ENCODE results near the gene SLC36A2. TPM values are rescaled to one million over a fixed set of nuclear protein-coding genes. Genes with fewer than 3 reads are reported as not detected.
"Not testable (repeated sequence)": the region's sequence is repeated elsewhere in the genome, so short reads cannot be mapped to it uniquely, and the experiment has no call there.

The SLC36A2 gene
- not detected for total RNA-seq
- total RNA-seq = 0 reads per million in 2 donors

GRCh38 chr5:151347369-151347768, at the start of gene SLC36A2:
Gene SLC36A2 (minus strand): TSS chr5:151347559. CDS start chr5:151347460, 99 bp downstream.
- no peaks in the 10 kb centered on the region for H3K9me3 ChIP-seq (ENCODE audit: control insufficient read depth, low read length, poor library complexity, severe bottlenecking)
- Mint-ChIP-seq H3K27ac (no peak within 1 kb of the TSS), H3K4me1 (no peaks in the 10 kb centered on the region), H3K27me3 (peaks cover 74% of the 10 kb centered on the region), H3K4me3 (no peak within 1 kb of the TSS), H3K36me3 (ENCODE audit: low read depth) (no peaks in the 10 kb centered on the region)
- DNase-seq (no peak), ATAC-seq (no peak)

- no peak overlapping the region for H3K27ac Mint-ChIP-seq
- H3K4me1 Mint-ChIP-seq = no peaks in the 10 kb centered on the region
- ATAC-seq = no peak
- peaks cover 4% of the 10 kb centered on the region for H3K36me3 Mint-ChIP-seq (ENCODE audit: low read depth)
- no peaks in the 10 kb centered on the region for H3K9me3 ChIP-seq (ENCODE audit: control insufficient read depth, low read length, poor library complexity, severe bottlenecking)
- H3K4me3 Mint-ChIP-seq = no peak overlapping the region
- DNase-seq = no peak
- peaks cover 41% of the 10 kb centered on the region for H3K27me3 Mint-ChIP-seq
Observed at GRCh38 chr5:151388960-151389359, 41.6 kb upstream of the SLC36A2 start.

GRCh38 chr5:151384106-151384505, 36.7 kb upstream of the SLC36A2 start:
- peaks cover 52% of the 10 kb centered on the region for H3K27me3 Mint-ChIP-seq
- ATAC-seq (no peak), DNase-seq (no peak)
- H3K27ac Mint-ChIP-seq = no peak overlapping the region
- no peaks in the 10 kb centered on the region for H3K9me3 ChIP-seq (ENCODE audit: control insufficient read depth, low read length, poor library complexity, severe bottlenecking)
- H3K4me3 Mint-ChIP-seq = no peak overlapping the region
- H3K36me3 Mint-ChIP-seq (ENCODE audit: low read depth) = peaks cover 4% of the 10 kb centered on the region
- no peaks in the 10 kb centered on the region for H3K4me1 Mint-ChIP-seq

DNA sequence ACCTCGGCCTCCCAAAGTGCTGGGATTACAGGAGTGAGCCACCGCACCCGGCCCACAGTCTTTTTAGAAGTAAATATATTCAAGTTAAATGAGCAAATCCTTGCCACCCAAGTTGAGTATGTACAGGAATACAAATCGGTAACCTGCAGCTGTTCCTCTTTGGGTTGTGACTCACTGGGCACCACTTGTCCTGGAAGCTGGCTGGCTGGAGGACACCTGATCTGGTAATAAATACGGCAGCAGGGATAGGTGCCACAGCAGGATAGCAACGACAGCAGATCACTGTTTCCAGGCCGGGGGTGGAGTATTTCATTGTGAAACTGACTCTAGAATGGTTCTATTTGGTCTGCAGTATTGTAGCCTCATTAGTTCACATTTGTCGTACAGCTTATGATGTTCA, 35.7 kb upstream of the SLC36A2 start:
- peaks cover 42% of the 10 kb centered on the region for H3K27me3 Mint-ChIP-seq
- no peaks in the 10 kb centered on the region for H3K9me3 ChIP-seq (ENCODE audit: control insufficient read depth, low read length, poor library complexity, severe bottlenecking)
- ATAC-seq (no peak), DNase-seq (no peak)
- H3K36me3 Mint-ChIP-seq (ENCODE audit: low read depth) = peaks cover 3% of the 10 kb centered on the region
- H3K4me3 Mint-ChIP-seq = no peak overlapping the region
- no peaks in the 10 kb centered on the region for H3K4me1 Mint-ChIP-seq
- H3K27ac Mint-ChIP-seq = no peak overlapping the region

DNA sequence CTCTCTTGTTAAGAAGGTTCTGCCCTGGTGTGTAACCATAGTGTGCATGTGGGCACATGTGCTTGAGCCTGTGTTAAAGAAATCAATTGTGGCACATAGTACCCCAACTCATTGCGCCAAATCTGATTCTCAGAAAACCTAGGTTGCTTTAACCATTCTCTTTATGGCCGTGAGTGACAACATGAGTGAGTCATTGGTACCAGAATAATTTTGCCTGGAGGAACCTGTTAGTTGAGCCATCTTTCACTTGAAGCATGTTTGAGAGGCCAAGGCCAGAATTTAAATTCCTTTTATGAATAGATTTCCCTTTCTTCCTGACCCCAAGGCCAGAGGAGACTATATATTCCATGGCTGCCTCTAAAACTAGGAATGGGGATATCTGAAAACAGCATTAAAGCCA, 35.2 kb upstream of the SLC36A2 start:
- Mint-ChIP-seq H3K27ac (no peak overlapping the region), H3K4me3 (no peak overlapping the region), H3K36me3 (ENCODE audit: low read depth) (peaks cover 3% of the 10 kb centered on the region), H3K27me3 (peaks cover 37% of the 10 kb centered on the region), H3K4me1 (no peaks in the 10 kb centered on the region)
- H3K9me3 ChIP-seq (ENCODE audit: control insufficient read depth, low read length, poor library complexity, severe bottlenecking) = no peaks in the 10 kb centered on the region
- no peak for ATAC-seq
- no peak for DNase-seq

DNA sequence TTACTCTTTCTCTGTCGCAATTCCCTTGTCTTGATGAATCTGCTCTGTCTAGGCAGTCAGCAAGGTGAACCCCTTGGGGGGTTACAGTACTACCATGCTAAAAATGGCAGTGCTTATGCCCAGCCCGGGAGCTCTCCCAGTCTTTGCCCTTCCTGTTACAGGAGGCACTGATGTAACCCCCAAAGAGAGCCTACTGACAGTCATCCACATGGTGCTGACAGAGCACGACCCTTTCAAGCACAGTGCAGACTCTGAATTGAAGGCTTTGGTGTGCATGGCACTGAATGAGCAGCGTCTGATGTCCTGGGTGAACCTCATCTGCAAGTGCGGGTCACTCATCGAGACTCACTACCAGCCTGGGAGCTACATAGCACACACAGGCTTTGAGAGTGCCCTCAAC, 34.5 kb upstream of the SLC36A2 start:
- Mint-ChIP-seq H3K36me3 (ENCODE audit: low read depth) (peaks cover 3% of the 10 kb centered on the region), H3K4me1 (no peaks in the 10 kb centered on the region), H3K4me3 (no peak overlapping the region), H3K27me3 (peaks cover 32% of the 10 kb centered on the region), H3K27ac (no peak overlapping the region)
- H3K9me3 ChIP-seq (ENCODE audit: control insufficient read depth, low read length, poor library complexity, severe bottlenecking) = no peaks in the 10 kb centered on the region
- no peak for DNase-seq
- ATAC-seq = no peak

- H3K36me3 Mint-ChIP-seq (ENCODE audit: low read depth) = no peaks in the 10 kb centered on the region
- no peak overlapping the region for H3K4me3 Mint-ChIP-seq
- DNase-seq = no peak
Observed at GRCh38 chr5:151378616-151379015, 31.3 kb upstream of the SLC36A2 start.

DNA sequence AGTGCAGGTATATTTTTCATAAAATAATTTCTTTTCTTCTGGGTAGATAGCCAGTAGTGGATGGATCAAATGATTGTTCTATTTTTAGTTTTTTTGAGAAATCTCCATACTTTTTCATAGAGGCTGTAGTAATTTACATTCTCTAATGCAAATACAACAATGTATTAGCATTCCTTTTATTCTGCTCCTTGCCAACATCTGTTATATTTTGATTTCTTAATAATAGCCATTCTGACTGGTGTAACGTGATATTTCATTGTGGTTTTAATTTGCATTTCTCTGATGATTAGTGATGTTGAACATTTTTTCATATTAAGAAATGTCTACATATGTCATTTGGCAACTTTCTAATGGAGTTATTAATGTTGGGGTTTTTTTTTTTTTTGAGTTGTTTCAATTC, 27.2 kb upstream of the SLC36A2 start:
- ATAC-seq = no peak
- H3K9me3 ChIP-seq (ENCODE audit: control insufficient read depth, low read length, poor library complexity, severe bottlenecking) = no peaks in the 10 kb centered on the region
- Mint-ChIP-seq H3K36me3 (ENCODE audit: low read depth) (no peaks in the 10 kb centered on the region), H3K27me3 (no peaks in the 10 kb centered on the region), H3K4me1 (no peaks in the 10 kb centered on the region), H3K4me3 (no peak overlapping the region), H3K27ac (no peak overlapping the region)
- DNase-seq = no peak

More at GRCh38 chr5:151378616-151379015, 31.3 kb upstream of the SLC36A2 start:
- H3K9me3 ChIP-seq (ENCODE audit: control insufficient read depth, low read length, poor library complexity, severe bottlenecking) = no peaks in the 10 kb centered on the region
- H3K4me1 Mint-ChIP-seq = no peaks in the 10 kb centered on the region
- ATAC-seq = no peak
- no peak overlapping the region for H3K27ac Mint-ChIP-seq
- H3K27me3 Mint-ChIP-seq = peaks cover 15% of the 10 kb centered on the region

GRCh38 chr5:151367038-151367437, 19.7 kb upstream of the SLC36A2 start:
- not testable (repeated sequence) for ATAC-seq; DNase-seq; H3K4me3 Mint-ChIP-seq; H3K4me1 Mint-ChIP-seq; H3K9me3 ChIP-seq (ENCODE audit: control insufficient read depth, low read length, poor library complexity, severe bottlenecking); H3K27ac Mint-ChIP-seq; H3K27me3 Mint-ChIP-seq; H3K36me3 Mint-ChIP-seq (ENCODE audit: low read depth)

GRCh38 chr5:151363673-151364072, 16.3 kb upstream of the SLC36A2 start:
- H3K27ac Mint-ChIP-seq = no peak overlapping the region
- H3K4me1 Mint-ChIP-seq = no peaks in the 10 kb centered on the region
- H3K27me3 Mint-ChIP-seq = peaks cover 6% of the 10 kb centered on the region
- ATAC-seq (no peak), DNase-seq (no peak)
- peaks cover 2% of the 10 kb centered on the region for H3K36me3 Mint-ChIP-seq (ENCODE audit: low read depth)
- no peaks in the 10 kb centered on the region for H3K9me3 ChIP-seq (ENCODE audit: control insufficient read depth, low read length, poor library complexity, severe bottlenecking)
- H3K4me3 Mint-ChIP-seq = no peak overlapping the region

GRCh38 chr5:151362970-151363369, 15.6 kb upstream of the SLC36A2 start:
- DNase-seq = no peak
- no peak overlapping the region for H3K27ac Mint-ChIP-seq
- no peak overlapping the region for H3K4me3 Mint-ChIP-seq
- no peaks in the 10 kb centered on the region for H3K4me1 Mint-ChIP-seq
- peaks cover 6% of the 10 kb centered on the region for H3K27me3 Mint-ChIP-seq
- no peak for ATAC-seq
- no peaks in the 10 kb centered on the region for H3K9me3 ChIP-seq (ENCODE audit: control insufficient read depth, low read length, poor library complexity, severe bottlenecking)
- peaks cover 2% of the 10 kb centered on the region for H3K36me3 Mint-ChIP-seq (ENCODE audit: low read depth)

DNA sequence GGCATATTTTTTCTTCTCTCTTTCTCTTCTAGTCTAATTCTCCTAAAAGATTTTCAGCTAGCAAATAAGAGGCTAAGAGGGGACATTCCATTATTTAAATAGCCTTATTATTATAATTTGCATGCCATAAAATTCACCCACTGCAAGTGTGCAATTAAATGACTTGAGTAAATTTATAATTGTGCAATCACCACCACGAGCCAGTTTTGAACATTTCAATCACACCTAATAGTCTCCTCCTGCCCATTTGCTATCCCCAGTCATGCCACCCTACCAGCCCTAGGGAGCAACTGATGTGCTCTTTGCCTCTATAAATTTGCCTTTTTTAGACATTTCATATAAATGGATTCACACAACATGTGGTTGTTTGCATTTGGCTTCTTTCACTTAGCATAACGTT, 12.0 kb upstream of the SLC36A2 start:
- Mint-ChIP-seq H3K4me3 (no peak overlapping the region), H3K27ac (no peak overlapping the region), H3K36me3 (ENCODE audit: low read depth) (no peaks in the 10 kb centered on the region), H3K4me1 (no peaks in the 10 kb centered on the region), H3K27me3 (peaks cover 10% of the 10 kb centered on the region)
- H3K9me3 ChIP-seq (ENCODE audit: control insufficient read depth, low read length, poor library complexity, severe bottlenecking) = no peaks in the 10 kb centered on the region
- DNase-seq = no peak
- no peak for ATAC-seq

DNA sequence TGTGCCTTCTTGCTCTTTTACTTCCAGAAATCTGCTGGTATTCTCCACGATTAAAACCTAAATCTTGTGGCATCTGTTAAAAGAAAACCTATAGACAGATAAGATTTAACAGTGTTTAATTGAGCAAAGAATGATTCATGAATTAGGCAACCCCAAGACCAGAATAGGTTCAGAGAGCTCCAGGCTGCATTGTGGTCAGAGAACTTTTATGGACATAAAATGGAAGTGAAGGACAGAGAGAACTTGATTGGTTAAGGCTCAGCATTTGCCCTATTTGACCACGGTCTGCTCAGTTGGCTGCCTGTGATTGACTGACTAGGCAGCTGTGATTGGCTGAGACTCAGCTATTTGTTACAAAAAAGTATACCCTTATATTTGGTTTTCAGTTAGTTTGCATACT, 10.4 kb upstream of the SLC36A2 start:
- no peak for DNase-seq
- Mint-ChIP-seq H3K36me3 (ENCODE audit: low read depth) (peaks cover 2% of the 10 kb centered on the region), H3K4me3 (no peak overlapping the region), H3K27ac (no peak overlapping the region), H3K4me1 (no peaks in the 10 kb centered on the region), H3K27me3 (peaks cover 11% of the 10 kb centered on the region)
- no peaks in the 10 kb centered on the region for H3K9me3 ChIP-seq (ENCODE audit: control insufficient read depth, low read length, poor library complexity, severe bottlenecking)
- no peak for ATAC-seq

DNA sequence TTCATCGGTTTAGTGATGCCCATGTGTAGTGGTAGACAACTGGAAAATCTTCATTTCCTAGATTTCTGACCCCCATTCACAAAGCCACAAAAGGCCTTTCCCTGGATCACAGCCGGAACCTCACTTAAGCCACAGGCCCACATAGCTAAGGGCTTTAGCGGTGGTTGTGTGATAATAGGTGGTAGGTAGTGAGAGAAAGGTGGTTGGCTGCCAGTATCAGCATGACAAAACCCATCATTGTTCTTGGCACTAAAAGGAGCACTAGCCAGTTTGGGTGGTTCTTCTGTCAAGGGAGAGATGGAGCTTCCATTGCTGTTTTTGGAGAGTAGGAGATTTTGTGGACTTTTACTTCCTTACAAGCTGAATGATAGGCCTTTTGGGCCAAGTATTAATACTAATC, 9.7 kb upstream of the SLC36A2 start:
- no peak overlapping the region for H3K27ac Mint-ChIP-seq
- no peaks in the 10 kb centered on the region for H3K4me1 Mint-ChIP-seq
- ATAC-seq (no peak), DNase-seq (no peak)
- peaks cover 2% of the 10 kb centered on the region for H3K36me3 Mint-ChIP-seq (ENCODE audit: low read depth)
- H3K9me3 ChIP-seq (ENCODE audit: control insufficient read depth, low read length, poor library complexity, severe bottlenecking) = no peaks in the 10 kb centered on the region
- H3K4me3 Mint-ChIP-seq = no peak overlapping the region
- peaks cover 11% of the 10 kb centered on the region for H3K27me3 Mint-ChIP-seq
